ENCODE measurements around the gene TP53TG5.

The TP53TG5 gene

DNA sequence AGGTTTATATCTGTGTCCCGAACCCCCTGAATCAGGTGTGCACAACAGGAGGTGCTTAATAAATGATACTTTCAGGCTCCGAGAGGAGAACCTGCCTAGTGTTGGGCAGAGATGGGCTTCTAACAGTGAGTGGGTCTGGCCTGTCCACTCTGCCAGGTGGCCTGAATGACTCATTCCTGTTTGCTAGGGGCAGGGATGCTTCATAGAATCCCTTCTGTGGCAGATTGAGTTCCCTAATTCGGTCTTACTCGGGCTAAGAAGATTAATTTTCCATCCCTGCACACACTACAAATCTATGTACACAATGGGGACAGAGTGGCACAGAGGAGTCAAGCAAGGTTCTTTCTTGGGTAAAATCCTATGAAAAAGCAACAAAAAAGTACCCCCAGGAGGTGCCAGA, 49.7 kb downstream of the TP53TG5 start:
- no peak for DNase-seq (ENCODE audit: low read depth in 2 of 2, low spot score in 1 of 2)

DNA sequence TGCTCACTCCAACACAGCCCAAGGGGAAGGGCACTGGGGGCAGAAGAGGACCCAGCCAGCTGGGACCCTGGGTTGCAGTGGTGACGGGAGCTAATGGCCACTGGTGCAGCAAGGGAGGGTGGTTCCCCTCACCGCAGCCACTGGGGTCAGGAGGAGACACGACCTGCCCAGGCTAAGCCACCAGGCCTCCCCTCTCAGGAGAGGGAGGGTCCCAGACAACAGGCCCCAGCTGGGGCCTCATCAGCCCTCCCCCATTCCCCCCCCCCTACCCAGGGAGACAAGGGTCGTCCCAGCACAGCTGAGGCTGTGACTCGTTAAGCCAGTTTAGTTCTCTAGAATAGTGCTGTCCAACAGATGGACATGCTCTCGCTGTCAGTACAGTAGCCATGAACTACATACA, 52.8 kb downstream of the TP53TG5 start:
- no peak for DNase-seq (ENCODE audit: low read depth in 2 of 2, low spot score in 1 of 2)

DNA sequence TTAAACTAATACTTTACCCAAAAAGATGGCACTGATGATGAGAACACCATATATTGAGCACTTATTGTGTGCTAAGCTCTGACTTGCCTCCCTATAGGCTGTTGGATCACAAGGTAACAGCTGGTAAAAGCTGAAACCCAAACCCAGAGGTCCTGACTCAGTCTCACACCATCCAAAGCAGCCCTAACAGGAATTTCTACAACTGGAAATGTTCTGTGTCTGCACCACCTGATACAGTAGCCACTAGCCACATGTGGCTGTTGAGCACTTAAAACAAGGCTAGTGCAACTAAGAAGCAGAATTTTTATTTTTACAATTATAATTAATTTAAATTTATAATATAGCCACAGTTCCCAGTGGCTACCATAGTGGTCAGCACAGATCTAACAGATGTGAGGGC, 54.4 kb downstream of the TP53TG5 start:
- DNase-seq (ENCODE audit: low read depth in 2 of 2, low spot score in 1 of 2) = no peak

DNA sequence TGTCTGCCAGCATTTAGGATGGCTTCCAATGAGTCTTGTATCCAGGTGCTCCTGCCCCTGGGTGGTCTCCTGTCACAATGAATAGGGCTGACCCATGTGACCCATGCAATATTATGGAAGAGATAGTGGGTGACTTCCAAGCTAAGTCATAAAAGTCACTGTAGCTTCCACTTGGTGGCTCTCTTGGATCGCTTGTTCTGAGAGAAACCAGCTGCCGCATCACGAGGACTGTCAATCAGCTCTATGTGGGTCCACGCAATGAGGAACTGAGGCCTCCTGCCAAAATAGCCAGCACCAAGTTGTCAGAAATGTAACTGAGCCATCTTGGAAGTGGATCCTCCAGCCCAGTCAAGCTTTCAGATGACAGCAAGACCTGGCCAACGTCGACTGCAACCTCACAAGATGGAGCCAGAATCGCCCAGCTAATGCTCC, 55.2 kb downstream of the TP53TG5 start:
- DNase-seq (ENCODE audit: low read depth in 2 of 2, low spot score in 1 of 2) = no peak

All from stimulated activated CD8-positive, alpha-beta memory T cell treated with anti-CD3 and anti-CD28 coated beads, Interleukin-4, amount 100 ng/mL, for 4 hours (primary cell).